ENCODE measurements around the gene C15orf40. TPM values are rescaled to one million over a fixed set of nuclear protein-coding genes. Genes with fewer than 3 reads are reported as not detected.
A peak's percentile ranks its signal among the peaks of the same experiment; 100 is the strongest.
"Not testable (repeated sequence)": the region's sequence is repeated elsewhere in the genome, so short reads cannot be mapped to it uniquely, and the experiment has no call there.

Gene C15orf40
- total and polyA plus RNA-seq, 8 donors = 13.0 to 26.7 (median 23.6) TPM

- TF ChIP-seq CTCF (IDR thresholded peaks at IDR 0.05) = no peak
- intact Hi-C loops (cut with DNase I) = no loop called here
- H3K27ac ChIP-seq = no peak overlapping the region
- no peaks in the 10 kb centered on the region for H3K36me3 ChIP-seq
- no peak for DNase-seq
- no peak overlapping the region for H3K4me3 ChIP-seq
- no peak for ATAC-seq
- H3K9me3 ChIP-seq = no peaks in the 10 kb centered on the region
- H3K4me1 ChIP-seq = no peaks in the 10 kb centered on the region
- H3K27me3 ChIP-seq = no peaks in the 10 kb centered on the region
These were observed 67.4 kb downstream of the C15orf40 start for GRCh38 chr15:82944056-82944455.

GRCh38 chr15:82943176-82943575 is 68.3 kb downstream of the C15orf40 start:
- H3K9me3 ChIP-seq = no peaks in the 10 kb centered on the region
- no peaks in the 10 kb centered on the region for H3K27me3 ChIP-seq
- no peaks in the 10 kb centered on the region for H3K36me3 ChIP-seq
- DNase-seq (no peak), ATAC-seq (peak; percentile 9)
- H3K4me1 ChIP-seq = no peaks in the 10 kb centered on the region
- H3K27ac ChIP-seq = no peak overlapping the region
- no peak overlapping the region for H3K4me3 ChIP-seq
- intact Hi-C loops (cut with DNase I) = no loop called here
- no peak for TF ChIP-seq CTCF (IDR thresholded peaks at IDR 0.05)

GRCh38 chr15:82942691-82943090 is 68.7 kb downstream of the C15orf40 start:
- Histone ChIP-seq H3K27ac (no peak overlapping the region), H3K36me3 (no peaks in the 10 kb centered on the region), H3K4me1 (no peaks in the 10 kb centered on the region), H3K27me3 (no peaks in the 10 kb centered on the region), H3K9me3 (no peaks in the 10 kb centered on the region), H3K4me3 (no peak overlapping the region)
- DNase-seq (peak in 3 of 4 donors; percentile 76 to 83 (median 79)), ATAC-seq (peak; percentile 97)
- no peak for TF ChIP-seq CTCF (IDR thresholded peaks at IDR 0.05)
- intact Hi-C loops (cut with DNase I) = no loop called here

- H3K27me3 ChIP-seq; ATAC-seq; intact Hi-C loops (cut with DNase I); H3K4me3 ChIP-seq; H3K4me1 ChIP-seq; H3K27ac ChIP-seq; H3K36me3 ChIP-seq; H3K9me3 ChIP-seq; DNase-seq: not testable (repeated sequence)
These were observed 71.8 kb downstream of the C15orf40 start for GRCh38 chr15:82939678-82940077.

Other genes with a start within 250 kb of the C15orf40 start
- 1 to 10 TPM in 1 of 2 donors, not detected in 1; 1.3 TPM for gene FSD2, start 205.6 kb downstream of the C15orf40 start, total RNA-seq
- gene FSD2, start 205.6 kb downstream of the C15orf40 start, polyA plus RNA-seq (ENCODE audit: insufficient read length in 6 of 6) = under 1 TPM; 0.11 to 0.49 (median 0.32) TPM
- gene WHAMM, start 202.0 kb downstream of the C15orf40 start, total RNA-seq = 10 to 100 TPM in 1 of 2 donors, 1 to 10 TPM in 1; 9.3 to 11.0 TPM
- 10 to 100 TPM; 13.1 to 15.8 (median 14.5) TPM for gene WHAMM, start 202.0 kb downstream of the C15orf40 start, polyA plus RNA-seq (ENCODE audit: insufficient read length in 6 of 6)
- 10 to 100 TPM; 17.3 to 18.8 TPM for gene HOMER2, start 58.9 kb downstream of the C15orf40 start, total RNA-seq
- 10 to 100 TPM; 17.8 to 22.4 (median 20.0) TPM for gene HOMER2, start 58.9 kb downstream of the C15orf40 start, polyA plus RNA-seq (ENCODE audit: insufficient read length in 6 of 6)
- 10 to 100 TPM; 17.2 to 19.2 TPM for gene RAMAC, start 25.4 kb downstream of the C15orf40 start, total RNA-seq
- gene RAMAC, start 25.4 kb downstream of the C15orf40 start, polyA plus RNA-seq (ENCODE audit: insufficient read length in 6 of 6) = 10 to 100 TPM; 30.3 to 34.8 (median 33.3) TPM
- gene BTBD1, start 55.6 kb upstream of the C15orf40 start, total RNA-seq = 10 to 100 TPM; 41.4 to 46.4 TPM
- 10 to 100 TPM; 57.5 to 64.5 (median 62.7) TPM for gene BTBD1, start 55.6 kb upstream of the C15orf40 start, polyA plus RNA-seq (ENCODE audit: insufficient read length in 6 of 6)
- 10 to 100 TPM; 13.0 to 22.9 TPM for gene TM6SF1, start 96.0 kb upstream of the C15orf40 start, total RNA-seq
- gene TM6SF1, start 96.0 kb upstream of the C15orf40 start, polyA plus RNA-seq (ENCODE audit: insufficient read length in 6 of 6) = 1 to 10 TPM; 3.2 to 5.3 (median 4.2) TPM
- 10 to 100 TPM; 29.0 to 33.5 TPM for gene HDGFL3, start 196.2 kb upstream of the C15orf40 start, total RNA-seq
- 100 to 1,000 TPM in 5 of 6 donors, 10 to 100 TPM in 1; 96.6 to 112 (median 101) TPM for gene HDGFL3, start 196.2 kb upstream of the C15orf40 start, polyA plus RNA-seq (ENCODE audit: insufficient read length in 6 of 6)